ENCODE results near the gene DPP4.

Gene DPP4

DNA sequence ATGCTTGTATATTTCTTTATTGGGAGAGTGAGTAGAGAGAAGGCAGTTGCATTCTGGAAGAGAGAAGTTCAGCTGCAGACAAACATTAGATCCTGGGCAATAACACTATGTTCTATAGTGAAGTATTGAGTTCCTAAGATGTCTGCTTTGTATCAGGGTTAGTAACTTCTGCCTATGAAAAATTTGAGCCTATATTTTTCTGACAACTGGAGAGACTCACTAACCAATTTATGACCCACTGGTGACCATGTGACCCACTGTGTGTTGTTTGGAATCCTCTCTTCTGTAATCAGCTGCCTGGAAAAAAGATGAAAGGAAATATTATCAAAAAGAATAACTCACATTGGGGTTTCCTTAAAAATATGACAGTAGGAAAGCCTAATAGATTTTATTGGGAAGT is 35.3 kb downstream of the DPP4 start:
- no peak for DNase-seq (ENCODE audit: low read depth in 2 of 2)
- TF ChIP-seq, protein P1, sequence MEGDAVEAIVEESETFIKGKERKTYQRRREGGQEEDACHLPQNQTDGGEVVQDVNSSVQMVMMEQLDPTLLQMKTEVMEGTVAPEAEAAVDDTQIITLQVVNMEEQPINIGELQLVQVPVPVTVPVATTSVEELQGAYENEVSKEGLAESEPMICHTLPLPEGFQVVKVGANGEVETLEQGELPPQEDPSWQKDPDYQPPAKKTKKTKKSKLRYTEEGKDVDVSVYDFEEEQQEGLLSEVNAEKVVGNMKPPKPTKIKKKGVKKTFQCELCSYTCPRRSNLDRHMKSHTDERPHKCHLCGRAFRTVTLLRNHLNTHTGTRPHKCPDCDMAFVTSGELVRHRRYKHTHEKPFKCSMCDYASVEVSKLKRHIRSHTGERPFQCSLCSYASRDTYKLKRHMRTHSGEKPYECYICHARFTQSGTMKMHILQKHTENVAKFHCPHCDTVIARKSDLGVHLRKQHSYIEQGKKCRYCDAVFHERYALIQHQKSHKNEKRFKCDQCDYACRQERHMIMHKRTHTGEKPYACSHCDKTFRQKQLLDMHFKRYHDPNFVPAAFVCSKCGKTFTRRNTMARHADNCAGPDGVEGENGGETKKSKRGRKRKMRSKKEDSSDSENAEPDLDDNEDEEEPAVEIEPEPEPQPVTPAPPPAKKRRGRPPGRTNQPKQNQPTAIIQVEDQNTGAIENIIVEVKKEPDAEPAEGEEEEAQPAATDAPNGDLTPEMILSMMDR (IDR thresholded peaks at IDR 0.05; ENCODE audit: low read depth, low read length), result no peak
- H3K4me3 ChIP-seq (replicated peaks in 1 of 2; ENCODE audit: low read depth in 2 of 2, low read length in 2 of 2), result no peak overlapping the region

DNA sequence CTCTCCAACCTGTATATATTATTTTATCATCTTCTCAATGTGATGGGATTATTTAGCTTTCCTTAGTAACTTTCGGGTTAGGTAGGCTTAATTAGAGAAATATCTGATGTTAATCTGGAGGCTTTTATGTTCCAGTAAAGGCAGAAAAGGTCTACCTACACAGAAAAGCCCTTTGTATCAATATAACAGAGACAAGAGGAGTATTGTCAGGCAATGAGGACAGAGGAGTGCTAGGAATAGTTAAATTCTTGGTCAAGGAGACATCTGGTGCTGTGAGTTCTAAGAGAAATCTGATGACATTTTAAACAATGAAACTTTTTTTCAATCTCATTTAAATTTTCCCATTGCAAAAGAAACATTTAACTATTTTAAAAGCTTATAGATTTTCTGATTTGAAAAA is 36.1 kb downstream of the DPP4 start:
- TF ChIP-seq, protein P1 (IDR thresholded peaks at IDR 0.05; ENCODE audit: low read depth, low read length), result no peak
- no peak for DNase-seq (ENCODE audit: low read depth in 2 of 2)
- no peak overlapping the region for H3K4me3 ChIP-seq (replicated peaks in 1 of 2; ENCODE audit: low read depth in 2 of 2, low read length in 2 of 2)

DNA sequence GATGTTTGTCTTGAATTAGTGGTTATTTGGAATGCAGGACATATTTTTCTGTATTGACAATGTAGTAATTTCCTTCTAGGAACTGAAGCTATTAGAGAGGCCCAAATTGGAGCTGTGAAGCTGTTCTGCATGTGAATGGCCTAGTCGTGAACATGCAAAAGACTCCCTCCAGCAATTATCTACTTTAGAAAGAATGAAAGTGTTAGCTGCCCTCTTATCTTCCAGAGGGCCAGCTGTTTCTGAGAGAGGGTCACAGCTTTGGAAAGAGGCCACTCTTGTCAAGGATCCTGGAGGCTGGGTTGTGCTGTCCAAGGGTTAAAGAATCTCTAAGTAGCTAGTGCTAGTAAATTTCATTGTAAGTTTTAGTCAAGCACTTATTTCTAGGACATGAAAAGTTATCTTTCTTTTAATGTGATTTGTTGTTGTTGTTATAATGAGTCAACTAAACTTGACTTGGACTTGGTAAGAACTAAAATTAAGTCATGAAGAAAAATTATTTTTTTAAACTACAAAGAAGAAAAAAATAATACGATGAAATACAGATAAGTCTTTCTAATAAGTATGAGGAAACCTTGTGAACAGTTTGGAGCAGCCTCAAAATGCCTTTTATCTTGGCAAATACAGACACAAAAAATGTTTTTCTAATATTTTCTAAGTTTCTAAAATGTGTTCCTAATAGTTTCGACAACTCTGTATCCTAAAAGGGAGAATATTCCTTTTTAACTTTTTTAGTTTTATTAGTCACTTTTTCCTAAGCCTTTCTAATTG is 36.8 kb downstream of the DPP4 start:
- DNase-seq (ENCODE audit: low read depth in 2 of 2), result peak in 1 of 2 donors; percentile 28
- TF ChIP-seq, protein P1 (IDR thresholded peaks at IDR 0.05; ENCODE audit: low read depth, low read length), result no peak
- no peak overlapping the region for H3K4me3 ChIP-seq (replicated peaks in 1 of 2; ENCODE audit: low read depth in 2 of 2, low read length in 2 of 2)

DNA sequence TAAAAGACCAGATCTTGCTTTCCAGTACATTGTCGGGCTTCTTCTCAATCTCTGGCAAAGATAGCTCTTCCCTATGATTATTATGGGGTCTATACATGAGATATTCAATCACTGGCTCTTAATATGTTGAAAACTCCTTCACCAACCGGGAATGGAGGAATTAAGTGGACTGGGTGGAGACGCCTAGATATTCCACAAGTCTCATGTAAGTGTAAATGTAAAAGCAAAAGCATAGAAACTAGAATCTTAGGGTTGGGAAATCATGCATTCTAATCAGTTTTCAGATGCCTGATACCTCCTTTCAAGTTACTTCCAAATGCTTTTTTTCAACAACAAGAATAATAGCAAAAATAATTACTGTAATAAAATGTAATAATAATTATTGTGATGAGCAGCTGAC is 38.0 kb downstream of the DPP4 start:
- TF ChIP-seq, protein P1 (IDR thresholded peaks at IDR 0.05; ENCODE audit: low read depth, low read length), result no peak
- no peak overlapping the region for H3K4me3 ChIP-seq (replicated peaks in 1 of 2; ENCODE audit: low read depth in 2 of 2, low read length in 2 of 2)
- DNase-seq (ENCODE audit: low read depth in 2 of 2), result no peak

DNA sequence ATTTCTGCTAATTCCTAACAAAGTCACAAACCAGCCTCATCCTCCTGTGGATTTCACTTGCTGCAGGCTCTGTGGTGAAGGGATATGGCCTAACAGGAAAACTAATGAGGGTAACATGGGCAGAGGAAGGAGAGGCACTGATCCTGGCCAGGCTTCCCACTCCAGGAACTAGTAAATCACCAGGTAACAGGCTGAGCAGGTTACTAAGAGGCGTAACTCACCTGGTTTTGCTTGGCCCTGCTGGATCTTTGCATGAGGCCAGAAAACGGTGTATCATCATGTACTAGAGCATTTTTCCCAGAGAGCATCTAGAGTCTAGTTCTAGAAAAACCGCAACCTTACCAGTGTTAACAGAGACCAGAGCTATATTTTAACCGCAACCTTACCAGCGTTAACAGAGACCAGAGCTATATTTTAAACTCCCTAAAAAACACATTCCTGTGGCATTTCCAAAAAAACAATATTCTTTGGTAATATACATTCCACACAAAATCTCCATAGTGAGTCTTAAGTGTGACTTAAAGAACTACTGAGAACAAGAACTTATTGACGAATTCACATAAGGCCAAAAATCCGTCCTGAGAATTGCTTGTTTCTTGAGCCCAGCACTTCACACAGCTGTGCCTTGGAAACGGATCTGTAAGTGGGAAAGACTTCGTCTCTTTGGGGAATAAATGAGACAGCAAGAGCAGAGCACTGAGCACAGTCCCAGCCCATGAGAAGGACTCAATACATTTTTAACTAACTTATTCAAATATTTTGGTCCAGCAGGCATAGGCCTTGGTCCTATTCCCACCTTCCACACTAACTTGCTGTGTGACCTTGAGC is 43.4 kb downstream of the DPP4 start:
- no peak for DNase-seq (ENCODE audit: low read depth in 2 of 2)
- TF ChIP-seq, protein P1 (IDR thresholded peaks at IDR 0.05; ENCODE audit: low read depth, low read length), result no peak
- no peak overlapping the region for H3K4me3 ChIP-seq (replicated peaks in 1 of 2; ENCODE audit: low read depth in 2 of 2, low read length in 2 of 2)

DNA sequence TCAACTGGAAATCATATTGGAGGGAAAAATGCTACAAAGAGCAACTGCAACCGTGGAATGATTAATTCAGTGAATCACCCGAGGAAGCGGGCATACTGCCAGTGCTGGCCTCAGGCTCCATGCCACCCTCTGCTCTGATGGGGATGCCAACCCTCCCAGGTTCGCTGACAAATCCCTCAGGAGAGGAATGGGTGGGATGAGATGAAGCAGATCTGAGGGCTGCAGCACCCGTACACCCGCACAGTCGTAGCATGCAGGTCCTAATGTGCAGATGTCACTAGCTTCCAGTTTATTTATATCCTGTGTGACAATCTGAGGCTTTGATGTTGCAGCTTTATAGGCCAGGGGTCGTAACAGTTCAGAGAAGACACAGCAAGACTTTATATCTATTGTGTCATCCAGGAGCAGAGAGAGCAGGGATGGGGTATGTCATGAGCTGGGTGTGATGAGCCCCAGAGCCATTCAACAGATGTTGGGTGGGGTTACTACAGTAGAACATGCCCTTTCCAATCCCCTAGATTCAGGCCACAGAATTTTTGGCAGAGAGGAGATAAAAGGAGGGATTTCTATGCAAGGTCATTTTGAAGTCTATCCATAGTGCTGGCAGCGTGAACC is 44.6 kb downstream of the DPP4 start:
- TF ChIP-seq, protein P1 (IDR thresholded peaks at IDR 0.05; ENCODE audit: low read depth, low read length), result no peak
- DNase-seq (ENCODE audit: low read depth in 2 of 2), result peak; percentile 59 to 67
- no peak overlapping the region for H3K4me3 ChIP-seq (replicated peaks in 1 of 2; ENCODE audit: low read depth in 2 of 2, low read length in 2 of 2)

All from cardiac fibroblast (primary cell).